ENCODE results near the gene CLEC2L. TPM values are rescaled to one million over a fixed set of nuclear protein-coding genes. Genes with fewer than 3 reads are reported as not detected.
"Not testable (repeated sequence)": the region's sequence is repeated elsewhere in the genome, so short reads cannot be mapped to it uniquely, and the experiment has no call there.

CLEC2L gene
- total RNA-seq, 1 donor from 2014 or later, result not detected

DNA sequence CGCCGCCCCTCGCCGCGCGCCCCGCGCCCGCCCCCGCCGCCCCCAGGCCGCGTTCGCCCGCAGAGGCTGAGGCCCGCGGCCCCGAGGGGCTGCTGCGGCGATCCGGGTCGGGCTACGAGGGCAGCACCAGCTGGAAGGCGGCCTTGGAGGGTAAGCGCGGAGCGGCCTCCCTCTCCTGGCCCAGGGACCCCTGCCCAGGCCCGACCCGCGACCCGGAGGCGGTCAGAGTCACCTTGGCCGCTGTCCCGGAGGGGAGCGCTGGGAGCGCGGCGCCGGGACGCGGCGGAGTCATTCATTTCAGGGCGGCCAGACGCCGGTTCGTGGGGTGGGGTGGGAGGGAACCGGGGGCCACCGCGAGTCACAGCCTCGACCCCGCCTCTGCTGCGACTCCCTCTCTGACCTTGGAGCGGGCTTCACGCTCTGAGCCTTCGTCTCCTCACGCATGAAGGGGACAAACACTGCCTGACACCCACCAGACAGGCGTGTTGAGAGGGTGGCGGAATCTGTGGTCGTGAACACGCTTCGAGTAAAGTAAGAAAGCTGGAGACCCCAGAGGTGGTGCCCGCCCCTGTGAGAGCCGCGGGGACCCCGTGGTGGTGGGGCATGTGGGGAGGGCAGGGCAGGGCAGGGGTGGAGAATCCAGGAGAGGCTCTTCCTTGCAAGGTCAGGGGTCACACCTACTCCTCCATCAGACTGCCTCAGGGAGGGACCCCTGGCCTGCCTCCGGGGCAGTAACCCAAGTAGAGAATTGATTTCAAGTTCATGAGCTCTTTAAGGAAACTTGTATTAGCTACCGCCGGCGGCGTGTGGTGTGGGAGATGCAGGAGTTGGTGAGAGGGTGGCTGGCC is 707 bp downstream of the CLEC2L start:
- DNase-seq (ENCODE audit: low read depth in 2 of 2), result no peak

GRCh38 chr7:139525239-139525638 is 1.8 kb downstream of the CLEC2L start:
- DNase-seq (ENCODE audit: low read depth in 2 of 2), result no peak

- no peak for DNase-seq (ENCODE audit: low read depth in 2 of 2)
These were observed 2.3 kb downstream of the CLEC2L start for GRCh38 chr7:139525750-139526149.

- DNase-seq (ENCODE audit: low read depth in 2 of 2), result peak in 1 of 2 donors; percentile 80
These were observed 3.4 kb downstream of the CLEC2L start for GRCh38 chr7:139526578-139527544.

DNA sequence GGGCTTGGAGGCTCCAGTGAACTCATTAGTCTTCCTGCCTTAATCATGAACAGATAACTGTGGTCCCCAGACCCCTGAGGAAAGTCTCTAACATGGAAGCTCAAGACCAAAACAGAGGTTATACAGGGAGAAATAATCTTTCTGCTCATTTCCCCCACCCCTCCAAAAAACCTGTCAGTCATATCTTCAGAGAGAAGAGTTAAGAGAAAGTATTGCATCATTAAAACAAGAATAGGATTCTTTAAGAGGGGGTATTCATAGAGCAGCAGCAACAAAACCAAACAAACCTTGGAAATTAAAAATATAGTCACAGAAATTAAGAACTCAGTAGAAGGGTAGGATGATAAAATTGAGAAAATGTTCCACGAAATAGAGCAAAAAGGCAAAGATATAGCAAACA is 7.6 kb downstream of the CLEC2L start:
- no peak for DNase-seq (ENCODE audit: low read depth in 2 of 2)

GRCh38 chr7:139532636-139533155 is 9.2 kb downstream of the CLEC2L start:
- no peak for DNase-seq (ENCODE audit: low read depth in 2 of 2)

DNA sequence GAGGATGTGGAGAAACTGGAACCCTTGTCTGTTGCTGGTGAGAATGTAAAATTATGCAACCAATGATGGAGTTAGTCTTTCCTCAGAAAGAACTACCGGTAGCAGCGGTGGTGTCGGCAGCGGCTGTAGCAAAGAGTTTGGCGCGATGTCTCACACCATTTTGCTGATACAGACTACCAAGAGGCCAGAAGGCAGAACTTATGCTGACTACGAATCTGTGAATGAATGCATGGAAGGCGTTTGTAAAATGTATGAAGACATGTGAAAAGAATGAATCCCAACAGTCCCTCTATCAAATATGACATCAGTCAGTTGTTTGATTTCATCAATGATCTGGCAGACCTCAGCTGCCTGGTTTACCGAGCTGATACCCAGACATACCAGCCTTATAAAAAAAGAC is 10.6 kb downstream of the CLEC2L start:
- DNase-seq (ENCODE audit: low read depth in 2 of 2), result no peak

DNA sequence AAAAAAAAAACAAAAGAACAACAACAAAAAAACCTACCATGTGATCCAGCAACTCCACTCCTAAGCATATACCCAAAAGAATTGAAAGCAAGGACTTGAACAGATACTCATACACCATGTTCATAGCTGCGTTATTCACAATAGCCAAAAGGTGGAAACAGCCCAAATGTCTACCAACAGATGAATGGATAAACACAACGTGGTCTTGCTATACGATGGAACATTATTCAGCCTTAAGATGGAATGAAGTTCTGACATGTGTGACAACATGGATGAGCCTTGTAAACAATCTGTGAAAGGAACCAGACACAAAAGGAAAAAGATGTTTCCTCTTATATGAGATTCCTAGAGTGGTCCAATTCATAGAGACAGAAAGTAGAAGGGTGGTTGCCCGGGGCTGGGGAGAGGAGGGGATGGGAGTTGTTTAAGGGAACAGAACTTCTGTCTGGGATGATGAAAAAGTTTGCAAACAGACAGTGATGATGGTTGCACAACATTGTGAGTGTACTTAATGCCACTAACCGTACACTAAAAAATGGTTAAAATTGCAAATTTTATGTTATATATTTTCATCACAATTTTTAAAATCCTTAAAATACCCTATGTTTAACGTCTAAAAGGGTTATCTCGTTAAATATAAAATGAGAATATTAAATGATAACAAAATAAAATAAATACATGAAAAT is 11.6 kb downstream of the CLEC2L start:
- DNase-seq (ENCODE audit: low read depth in 2 of 2), result no peak

DNA sequence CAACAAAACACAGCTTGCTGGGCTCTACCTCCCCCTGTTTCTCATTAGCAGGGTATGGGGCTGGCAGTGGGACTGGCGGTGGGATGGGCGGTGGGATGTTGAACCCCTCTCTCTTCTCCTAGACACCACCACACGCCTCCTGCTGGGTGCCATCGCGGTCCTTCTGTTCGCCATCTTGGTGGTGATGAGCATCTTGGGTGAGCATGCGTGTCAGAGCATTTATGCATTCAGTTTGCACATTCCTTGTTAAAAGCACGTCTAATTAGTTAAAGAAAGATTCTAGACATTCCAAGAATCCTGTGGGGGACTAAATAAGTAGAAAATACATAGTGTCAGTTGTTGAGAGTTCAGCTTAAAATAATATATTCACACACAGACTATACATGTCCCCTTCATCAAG is 12.7 kb downstream of the CLEC2L start:
- no peak for DNase-seq (ENCODE audit: low read depth in 2 of 2)

DNA sequence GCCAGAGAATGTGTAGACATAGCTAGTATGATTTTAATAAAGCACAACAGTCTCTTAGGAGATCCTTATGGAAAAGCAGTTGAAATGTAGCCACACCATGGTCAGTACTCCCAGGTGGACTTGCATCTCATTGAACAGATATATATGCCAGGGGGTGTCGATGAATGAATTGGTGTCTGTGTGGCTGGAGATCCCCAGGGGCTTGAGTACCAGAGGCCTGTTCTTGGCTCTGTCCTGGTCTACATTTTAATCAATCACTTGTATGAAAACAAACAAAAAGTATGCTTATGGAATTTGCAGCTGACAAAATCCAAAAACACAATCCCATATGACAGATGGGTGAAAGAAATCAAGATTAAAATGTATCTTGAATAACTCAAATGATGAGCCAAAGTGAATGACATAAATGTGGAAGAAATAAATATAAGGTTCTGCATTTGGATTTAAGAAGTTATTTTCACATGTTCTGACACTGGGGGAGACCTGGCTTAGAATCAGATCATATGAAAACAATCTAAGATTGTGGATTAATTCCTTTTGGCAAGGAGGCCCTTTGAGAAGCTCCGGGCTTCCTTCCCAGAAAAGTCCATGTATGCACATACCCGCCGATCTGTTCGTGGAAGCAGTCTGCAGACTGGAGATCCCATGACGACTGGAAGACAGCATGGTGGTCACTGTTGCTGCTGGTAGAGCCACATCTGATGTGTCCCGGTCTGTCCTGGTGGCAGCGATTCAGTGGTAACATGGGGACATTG is 15.6 kb downstream of the CLEC2L start:
- DNase-seq (ENCODE audit: low read depth in 2 of 2), result no peak

- DNase-seq (ENCODE audit: low read depth in 2 of 2), result no peak
These were observed 16.7 kb downstream of the CLEC2L start for GRCh38 chr7:139540203-139540602.

GRCh38 chr7:139541600-139542307 is 18.3 kb downstream of the CLEC2L start:
- no peak for DNase-seq (ENCODE audit: low read depth in 2 of 2)

DNA sequence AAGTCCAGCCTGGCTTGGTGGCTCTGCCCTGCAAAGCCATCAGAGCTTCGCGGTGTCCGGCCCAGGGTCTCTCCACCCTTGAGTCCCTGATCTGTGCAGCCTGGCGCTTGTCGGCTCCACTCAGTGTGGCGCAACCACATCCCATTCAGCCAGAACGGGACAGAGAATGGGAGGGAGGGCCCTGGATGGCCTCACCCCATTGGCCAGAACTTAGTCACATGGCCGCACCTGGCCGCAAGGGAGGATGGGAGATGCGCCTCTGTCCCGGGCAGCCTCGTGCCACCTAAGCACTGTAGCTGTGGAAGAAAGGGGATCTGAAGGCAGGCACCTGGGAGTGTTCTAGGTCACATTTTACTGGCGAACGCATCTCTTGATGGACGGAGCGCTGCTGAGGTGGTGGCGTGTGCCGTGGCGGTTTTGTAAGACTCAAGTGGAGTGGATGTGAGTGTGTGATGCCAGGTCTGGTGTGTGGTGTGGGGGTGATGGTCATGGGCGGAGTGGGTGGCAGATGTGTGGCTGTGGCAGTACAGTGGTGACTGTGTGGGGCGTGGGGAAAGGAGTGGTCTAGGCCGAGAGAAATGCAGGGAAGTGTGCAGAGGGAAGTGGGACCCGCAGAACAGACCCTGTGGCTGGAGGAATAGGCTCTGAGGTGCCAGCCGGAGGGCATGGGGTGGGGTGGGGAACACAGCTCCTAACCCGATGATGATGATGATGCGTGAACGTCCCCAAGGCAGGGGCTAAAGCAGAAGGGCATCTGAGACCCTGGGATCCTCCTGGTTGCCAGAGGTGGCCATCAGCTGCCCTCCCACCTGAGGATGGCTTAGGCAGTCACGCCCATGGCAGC is 19.0 kb downstream of the CLEC2L start:
- DNase-seq (ENCODE audit: low read depth in 2 of 2), result no peak

DNA sequence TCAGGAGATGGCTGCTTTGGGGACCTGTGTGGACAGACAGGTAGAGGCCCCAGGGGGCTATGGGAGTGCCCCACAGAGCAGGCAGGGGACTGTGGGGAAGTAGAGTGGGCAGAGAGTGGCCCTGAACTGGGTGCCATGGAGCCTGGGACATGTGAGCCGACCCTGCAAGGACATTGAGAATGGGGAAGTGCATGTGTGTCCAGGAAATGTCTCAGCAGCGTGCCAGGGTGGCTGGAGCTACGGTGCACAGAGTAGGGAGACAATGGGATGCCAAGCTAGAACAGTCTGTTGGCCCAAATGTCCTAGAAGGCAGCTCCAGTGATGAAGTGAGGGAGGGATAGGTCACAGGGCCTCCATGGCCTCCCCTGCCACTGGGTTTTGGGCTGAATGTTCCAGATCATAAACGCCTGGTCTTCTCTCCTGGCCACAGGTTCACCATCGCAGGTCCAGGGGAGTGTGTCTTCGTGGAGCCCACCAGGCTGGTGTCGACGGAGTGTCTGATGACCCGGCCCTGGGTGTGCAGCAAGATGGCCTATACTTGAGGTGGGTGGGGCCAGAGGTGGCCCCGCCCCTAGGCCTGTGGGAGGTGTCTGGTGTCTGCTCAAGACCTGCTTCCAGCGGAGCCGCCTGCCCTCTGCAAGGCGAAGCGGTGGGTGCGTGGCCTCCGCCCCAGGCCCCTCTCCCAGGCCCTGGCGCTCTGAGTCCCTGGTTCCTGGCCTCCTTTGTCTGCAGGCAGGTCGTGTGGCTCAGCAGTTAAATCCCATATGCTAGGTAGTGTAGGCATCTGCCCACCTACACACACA is 20.5 kb downstream of the CLEC2L start:
- DNase-seq (ENCODE audit: low read depth in 2 of 2), result no peak

DNA sequence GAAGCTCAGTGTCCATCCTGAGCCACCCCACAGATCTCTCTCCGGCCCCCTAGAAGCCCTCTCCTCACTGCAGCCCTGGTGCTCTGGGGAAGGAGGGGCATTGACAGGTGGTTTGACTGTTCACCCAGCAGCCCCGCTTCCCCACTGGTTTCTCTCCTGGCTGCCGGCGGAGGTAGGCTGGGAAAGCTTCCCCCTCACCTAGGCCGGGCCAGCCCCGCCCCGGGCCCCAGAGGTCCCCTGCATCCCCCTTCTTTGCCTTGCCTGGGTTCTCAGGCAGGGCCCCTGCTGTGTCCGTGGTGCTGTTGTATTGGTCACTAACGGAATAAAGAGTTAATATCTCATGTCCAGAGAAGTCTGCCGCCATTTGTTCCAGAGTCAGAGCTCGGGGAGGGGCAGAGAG is 21.2 kb downstream of the CLEC2L start:
- no peak for DNase-seq (ENCODE audit: low read depth in 2 of 2)

DNA sequence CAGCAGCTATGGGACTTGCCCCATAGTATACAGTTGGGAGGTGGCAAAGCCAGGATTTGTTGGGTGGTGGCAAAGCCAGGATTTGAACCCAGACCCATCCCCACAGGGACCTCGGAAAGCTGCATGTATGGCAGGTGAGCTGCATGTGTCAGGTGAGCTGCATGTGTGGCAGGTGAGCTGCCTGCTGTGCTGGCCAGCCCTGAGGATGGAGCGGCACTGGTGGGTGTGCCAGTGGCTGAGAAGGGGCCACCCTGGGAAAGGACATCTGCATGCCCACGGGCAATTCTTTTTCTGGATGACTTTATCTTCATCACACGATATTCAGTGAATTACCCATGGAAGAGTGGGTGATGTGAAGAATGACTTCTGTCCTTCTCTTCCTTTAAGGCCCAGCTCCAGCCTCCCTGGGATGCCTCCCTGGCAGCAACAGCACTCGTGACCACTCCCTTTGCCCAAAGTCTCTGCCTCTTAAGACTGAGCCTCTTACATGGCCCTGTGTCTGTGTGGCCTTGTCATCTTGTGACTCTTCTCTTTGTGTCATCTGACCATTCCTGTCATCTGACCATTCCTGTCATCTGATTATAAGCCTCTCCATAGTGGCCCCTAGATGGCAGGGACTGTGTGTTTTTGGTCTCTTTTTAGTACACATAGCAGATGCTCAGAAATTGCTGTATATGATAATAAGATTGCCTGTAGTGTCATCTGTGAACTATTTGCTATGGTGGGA is 25.0 kb downstream of the CLEC2L start:
- DNase-seq (ENCODE audit: low read depth in 2 of 2), result no peak

- DNase-seq (ENCODE audit: low read depth in 2 of 2), result not testable (repeated sequence)
These were observed 30.7 kb downstream of the CLEC2L start for GRCh38 chr7:139553991-139554700.

Measured in lung microvascular endothelial cell (primary cell).